ENCODE results near the gene MYH2.

Gene MYH2

DNA sequence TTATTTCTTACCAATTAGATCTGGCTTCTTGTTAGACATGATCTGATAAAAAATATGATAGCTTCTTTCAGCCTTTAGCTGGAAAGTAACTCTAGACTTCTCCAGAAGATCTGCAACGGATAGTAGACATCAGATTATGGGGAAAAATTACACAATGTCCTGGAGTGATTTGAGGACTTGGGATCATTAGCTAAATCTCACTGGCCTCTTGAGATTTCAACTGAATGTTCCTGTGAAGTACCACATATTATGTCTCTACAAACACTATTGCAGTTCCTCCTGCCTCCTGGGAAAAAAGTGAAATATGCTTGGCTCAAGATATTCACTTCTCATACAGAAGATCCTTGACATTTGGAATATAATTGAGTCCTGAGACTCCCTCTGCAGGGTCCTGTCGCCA, 36.6 kb downstream of the MYH2 start:
- Histone ChIP-seq H3K4me3 (ENCODE audit: low read length) (no peak overlapping the region), H3K9ac (ENCODE audit: low read length) (no peak overlapping the region), H3K36me3 (ENCODE audit: control insufficient read depth, insufficient read depth, low read length) (no peaks in the 10 kb centered on the region), H3K4me1 (ENCODE audit: control insufficient read depth, insufficient read depth, low read length) (no peaks in the 10 kb centered on the region), H3K27me3 (ENCODE audit: control insufficient read depth, insufficient read depth, low read length) (no peaks in the 10 kb centered on the region), H3K9me3 (ENCODE audit: control insufficient read depth, low read length) (no peaks in the 10 kb centered on the region)

DNA sequence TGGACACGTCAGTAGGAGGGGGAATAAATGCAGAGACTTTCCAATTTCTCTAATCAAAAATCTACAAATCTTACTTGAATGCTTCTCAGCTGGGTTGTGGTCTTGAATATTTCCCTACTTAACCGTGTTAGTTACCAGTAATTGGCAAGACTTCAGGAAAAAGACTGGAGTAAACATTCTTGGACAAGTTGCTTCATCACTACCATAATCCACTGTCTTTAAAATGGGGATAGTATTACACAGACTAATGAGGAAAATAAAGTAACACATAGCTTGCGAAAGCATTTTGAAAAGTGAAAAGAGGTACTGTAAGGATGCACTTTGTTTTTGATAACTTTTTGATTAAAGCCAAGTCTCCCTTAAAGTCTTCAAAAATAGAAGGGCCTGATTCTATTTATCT, 49.5 kb downstream of the MYH2 start:
- Histone ChIP-seq H3K4me1 (ENCODE audit: control insufficient read depth, insufficient read depth, low read length) (no peaks in the 10 kb centered on the region), H3K27me3 (ENCODE audit: control insufficient read depth, insufficient read depth, low read length) (no peaks in the 10 kb centered on the region), H3K36me3 (ENCODE audit: control insufficient read depth, insufficient read depth, low read length) (no peaks in the 10 kb centered on the region), H3K4me3 (ENCODE audit: low read length) (no peak overlapping the region), H3K9me3 (ENCODE audit: control insufficient read depth, low read length) (no peaks in the 10 kb centered on the region), H3K9ac (ENCODE audit: low read length) (no peak overlapping the region)

DNA sequence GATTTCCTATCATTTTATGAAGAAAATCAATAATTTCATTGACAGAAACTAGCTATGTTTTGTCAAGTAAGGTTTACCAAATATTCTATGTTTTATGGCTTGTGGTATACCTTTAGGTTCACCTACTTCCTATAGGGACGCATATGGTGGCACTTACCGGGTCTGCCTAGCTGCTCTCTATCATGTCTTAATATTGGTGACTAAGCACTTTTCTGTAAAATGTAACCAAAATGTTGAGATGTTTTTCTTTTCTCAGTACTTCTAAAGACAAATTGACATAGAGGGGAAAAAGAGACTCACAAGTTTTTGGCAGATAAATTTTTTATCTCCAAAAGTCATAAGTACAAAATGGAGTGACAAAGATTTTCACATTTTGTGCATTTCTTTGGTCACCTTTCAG, 57.5 kb downstream of the MYH2 start:
- Histone ChIP-seq H3K4me1 (ENCODE audit: control insufficient read depth, insufficient read depth, low read length) (no peaks in the 10 kb centered on the region), H3K36me3 (ENCODE audit: control insufficient read depth, insufficient read depth, low read length) (no peaks in the 10 kb centered on the region), H3K9ac (ENCODE audit: low read length) (no peak overlapping the region), H3K27me3 (ENCODE audit: control insufficient read depth, insufficient read depth, low read length) (no peaks in the 10 kb centered on the region), H3K9me3 (ENCODE audit: control insufficient read depth, low read length) (no peaks in the 10 kb centered on the region), H3K4me3 (ENCODE audit: low read length) (no peak overlapping the region)

DNA sequence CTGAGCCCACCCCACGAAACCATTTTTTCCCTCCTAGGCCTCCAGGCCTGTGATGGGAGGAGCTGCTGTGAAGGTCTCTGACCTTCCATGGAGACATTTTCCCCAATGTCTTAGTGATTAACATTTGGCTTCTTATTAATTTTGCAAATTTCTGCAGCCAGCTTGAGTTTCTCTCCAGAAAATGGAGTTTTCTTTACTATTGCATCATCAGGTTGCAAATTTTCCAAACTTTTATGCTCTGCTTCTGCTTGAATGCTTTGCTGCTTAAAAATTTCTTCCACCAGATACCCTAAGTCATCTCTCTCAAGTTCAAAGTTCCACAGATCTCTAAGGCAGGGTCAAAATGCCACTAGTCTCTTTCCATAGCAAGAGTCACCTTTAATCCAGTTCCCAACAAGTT, 67.2 kb downstream of the MYH2 start:
- no peaks in the 10 kb centered on the region for H3K27me3 ChIP-seq (ENCODE audit: control insufficient read depth, insufficient read depth, low read length)
- no peaks in the 10 kb centered on the region for H3K4me1 ChIP-seq (ENCODE audit: control insufficient read depth, insufficient read depth, low read length)
- no peak overlapping the region for H3K9ac ChIP-seq (ENCODE audit: low read length)
- H3K36me3 ChIP-seq (ENCODE audit: control insufficient read depth, insufficient read depth, low read length) = no peaks in the 10 kb centered on the region
- H3K4me3 ChIP-seq (ENCODE audit: low read length) = no peak overlapping the region
- H3K9me3 ChIP-seq (ENCODE audit: control insufficient read depth, low read length) = no peaks in the 10 kb centered on the region

DNA sequence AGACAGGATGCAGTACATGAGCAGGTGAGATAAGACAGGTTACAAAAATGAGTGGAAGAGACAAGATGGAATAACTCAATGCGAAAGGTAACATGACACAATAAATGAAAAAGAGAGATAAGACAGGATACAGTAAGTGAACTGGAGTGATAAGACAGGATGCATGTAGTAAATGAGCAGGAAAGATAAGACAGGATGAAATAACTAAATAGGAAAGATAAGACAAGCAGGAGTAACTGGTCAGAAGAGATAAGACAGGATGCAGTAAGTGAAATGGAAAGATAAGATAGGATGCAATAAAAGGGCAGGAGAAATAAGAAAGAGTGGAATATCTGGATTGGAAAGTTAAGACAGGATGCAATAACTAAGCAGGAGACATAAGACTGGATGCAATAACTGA, 71.8 kb downstream of the MYH2 start:
- Histone ChIP-seq H3K4me3 (ENCODE audit: low read length) (no peak overlapping the region), H3K36me3 (ENCODE audit: control insufficient read depth, insufficient read depth, low read length) (no peaks in the 10 kb centered on the region), H3K4me1 (ENCODE audit: control insufficient read depth, insufficient read depth, low read length) (no peaks in the 10 kb centered on the region), H3K27me3 (ENCODE audit: control insufficient read depth, insufficient read depth, low read length) (no peaks in the 10 kb centered on the region), H3K9ac (ENCODE audit: low read length) (no peak overlapping the region), H3K9me3 (ENCODE audit: control insufficient read depth, low read length) (no peaks in the 10 kb centered on the region)

DNA sequence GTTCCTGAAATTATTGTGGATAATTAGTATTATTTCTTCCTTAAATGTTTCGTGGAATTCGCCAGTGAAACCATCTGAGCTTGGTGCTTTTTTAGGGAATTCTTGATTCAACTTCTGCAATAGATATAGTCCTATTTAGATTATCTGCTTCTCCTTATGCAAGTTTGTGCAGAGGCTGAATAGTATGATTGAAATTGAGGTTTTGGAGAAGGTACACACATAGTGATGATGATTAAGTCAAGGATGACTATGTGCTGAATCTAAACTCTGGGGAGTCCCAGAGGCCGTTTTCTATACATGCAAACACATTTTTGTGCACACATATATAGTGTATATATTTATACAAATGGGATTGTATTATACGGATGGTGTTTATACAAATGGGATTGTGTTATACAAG, 74.9 kb downstream of the MYH2 start:
- Histone ChIP-seq H3K9ac (ENCODE audit: low read length) (no peak overlapping the region), H3K9me3 (ENCODE audit: control insufficient read depth, low read length) (no peaks in the 10 kb centered on the region), H3K4me1 (ENCODE audit: control insufficient read depth, insufficient read depth, low read length) (no peaks in the 10 kb centered on the region), H3K4me3 (ENCODE audit: low read length) (no peak overlapping the region), H3K27me3 (ENCODE audit: control insufficient read depth, insufficient read depth, low read length) (no peaks in the 10 kb centered on the region), H3K36me3 (ENCODE audit: control insufficient read depth, insufficient read depth, low read length) (no peaks in the 10 kb centered on the region)

DNA sequence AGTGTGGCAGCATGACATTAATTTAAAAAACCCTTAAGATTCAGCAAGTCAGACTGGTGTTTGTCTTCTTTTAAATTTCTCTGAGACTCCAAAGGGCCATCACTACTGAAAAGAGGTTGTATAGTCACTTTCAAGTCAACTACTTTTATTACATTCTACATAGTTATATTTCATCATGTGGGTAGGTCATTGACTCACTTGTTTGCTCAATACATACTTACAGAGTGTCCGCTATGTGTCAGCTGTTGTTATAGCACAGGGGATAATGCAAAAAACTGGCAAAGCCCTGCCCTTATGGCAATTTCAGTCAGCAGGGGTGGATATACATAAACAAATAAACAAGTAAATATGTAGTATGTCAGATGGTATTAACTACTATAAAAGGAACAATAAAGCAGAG, 77.6 kb downstream of the MYH2 start:
- Histone ChIP-seq H3K4me1 (ENCODE audit: control insufficient read depth, insufficient read depth, low read length) (no peaks in the 10 kb centered on the region), H3K9ac (ENCODE audit: low read length) (no peak overlapping the region), H3K9me3 (ENCODE audit: control insufficient read depth, low read length) (no peaks in the 10 kb centered on the region), H3K36me3 (ENCODE audit: control insufficient read depth, insufficient read depth, low read length) (no peaks in the 10 kb centered on the region), H3K4me3 (ENCODE audit: low read length) (no peak overlapping the region), H3K27me3 (ENCODE audit: control insufficient read depth, insufficient read depth, low read length) (no peaks in the 10 kb centered on the region)

Measured in mucosa of stomach (tissue), 1 donor.